HG03066 (cell line): ENCODE results near the gene DVL3.
"Not testable (repeated sequence)": the region's sequence is repeated elsewhere in the genome, so short reads cannot be mapped to it uniquely, and the experiment has no call there.

Experiments used
- ATAC-seq: cut with Tn5 transposase; IDR thresholded peaks from one replicate; pipeline ENCODE4 v1.9.1; 2021; ENCODE audit warnings: low read depth; ENCODE audit not compliant: unreplicated experiment

DVL3 gene

GRCh38 chr3:184155644-184156521 is 706 bp downstream of the DVL3 start:
- ATAC-seq: peak; percentile 32

- no peak for ATAC-seq
These were observed 1.4 kb downstream of the DVL3 start for GRCh38 chr3:184156522-184156955.

DNA sequence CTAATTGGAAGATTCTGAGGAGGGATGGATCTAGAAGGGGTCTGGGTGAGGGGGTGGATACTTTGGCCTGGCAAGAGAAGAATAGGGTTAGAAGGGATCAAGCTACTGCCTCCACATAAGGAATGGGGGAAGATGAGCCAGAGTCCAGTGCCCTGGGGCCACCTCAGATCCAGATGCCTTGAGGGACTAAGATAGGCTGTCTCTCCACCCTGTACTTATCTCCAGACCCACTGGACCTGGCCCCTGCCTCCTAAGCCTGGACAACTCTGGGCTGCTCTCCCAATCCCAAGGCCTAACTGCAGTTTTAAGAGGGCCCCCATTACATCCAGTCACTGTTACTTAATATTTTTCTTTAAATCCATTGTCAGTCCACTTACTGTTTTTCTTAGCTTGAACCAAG is 2.0 kb downstream of the DVL3 start:
- no peak for ATAC-seq

- no peak for ATAC-seq
These were observed 3.2 kb downstream of the DVL3 start for GRCh38 chr3:184158404-184158803.

- ATAC-seq: no peak
These were observed 5.3 kb downstream of the DVL3 start for GRCh38 chr3:184160456-184160855.

DNA sequence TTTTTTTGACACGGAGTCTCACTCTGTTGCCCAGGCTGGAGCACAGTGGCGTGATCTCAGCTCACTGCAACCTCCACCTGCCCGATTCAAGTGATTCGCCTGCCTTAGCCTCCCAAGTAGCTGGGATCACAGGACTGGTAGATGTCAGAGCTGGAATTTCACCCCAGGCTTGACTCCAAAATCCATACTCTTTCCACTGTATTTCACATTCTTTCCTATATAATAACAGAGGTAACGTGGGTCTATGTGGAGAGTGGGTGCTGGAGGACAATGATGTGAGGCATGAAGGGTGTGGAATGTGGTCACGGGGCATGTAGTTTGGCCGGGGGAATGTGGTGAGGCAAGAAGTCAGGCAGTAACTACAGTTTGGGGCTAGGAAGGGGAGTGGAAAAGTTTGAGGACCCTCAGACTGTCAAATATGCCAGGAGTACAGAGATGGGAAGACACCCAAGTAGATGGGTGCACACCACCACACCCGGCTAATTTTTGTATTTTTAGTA is 7.4 kb downstream of the DVL3 start:
- ATAC-seq: not testable (repeated sequence)

GRCh38 chr3:184164648-184165330 is 9.6 kb downstream of the DVL3 start:
- ATAC-seq: no peak

DNA sequence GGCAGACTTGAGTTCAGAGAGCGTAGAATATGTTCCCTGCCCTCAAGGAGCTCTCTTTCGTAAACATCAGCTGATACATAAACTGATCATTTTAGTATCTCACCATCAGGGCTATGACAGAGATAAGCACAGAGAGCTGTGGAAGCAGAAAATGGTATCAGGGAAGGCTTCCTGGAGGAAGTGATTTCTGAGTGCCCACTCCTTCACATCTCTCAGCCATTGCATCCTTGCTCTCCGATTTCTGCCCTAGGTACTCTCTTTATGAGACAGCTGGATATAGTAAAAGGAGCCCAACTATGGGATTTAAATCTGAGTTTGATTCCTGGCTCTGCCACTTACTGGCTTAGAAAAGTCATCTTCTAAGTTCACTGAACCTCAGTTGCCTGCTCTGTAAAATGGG is 10.4 kb downstream of the DVL3 start:
- no peak for ATAC-seq

GRCh38 chr3:184166671-184167070 is 11.5 kb downstream of the DVL3 start:
- ATAC-seq: no peak

GRCh38 chr3:184167786-184168185 is 12.6 kb downstream of the DVL3 start:
- ATAC-seq: no peak

GRCh38 chr3:184168363-184169120 is 13.4 kb downstream of the DVL3 start:
- no peak for ATAC-seq

- ATAC-seq: no peak
These were observed 15.0 kb downstream of the DVL3 start for GRCh38 chr3:184169896-184170875.

DNA sequence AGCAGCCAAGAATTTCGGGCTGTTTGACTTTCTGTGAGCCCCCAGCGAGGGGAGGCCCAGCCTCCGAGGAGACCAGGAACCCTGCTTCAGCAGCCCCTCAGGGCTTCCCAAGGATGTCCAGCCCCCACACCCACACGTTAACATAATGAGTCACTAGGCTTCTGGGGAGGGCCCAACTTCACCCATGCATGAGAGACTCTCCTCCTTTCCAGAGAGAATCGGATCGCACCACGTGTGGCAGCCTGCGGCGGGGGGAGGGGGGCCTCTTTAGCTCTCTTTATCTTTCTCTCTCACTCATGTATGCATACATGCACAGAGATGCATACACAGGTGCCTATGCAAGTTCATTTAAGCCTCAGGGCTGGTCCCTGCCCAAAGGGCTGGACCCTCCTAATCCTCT is 16.4 kb downstream of the DVL3 start:
- no peak for ATAC-seq

GRCh38 chr3:184172681-184173373 is 17.6 kb downstream of the DVL3 start:
- no peak for ATAC-seq

DNA sequence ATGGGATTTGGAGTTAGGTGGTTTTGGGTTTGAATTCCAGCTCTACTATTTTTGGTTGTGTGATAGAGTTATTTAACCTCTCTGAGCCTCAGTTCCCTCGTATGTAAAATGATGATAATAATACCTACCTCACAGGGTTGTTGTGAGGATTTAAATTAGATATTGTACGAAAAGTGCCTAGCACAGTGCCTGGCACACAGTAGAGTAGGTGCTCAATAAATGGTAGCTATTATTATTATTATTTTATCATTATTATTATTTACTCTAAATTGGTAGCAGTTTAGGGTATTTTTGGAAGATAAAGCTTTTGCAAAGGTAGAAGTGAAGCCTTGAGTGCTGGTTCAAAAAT is 18.2 kb downstream of the DVL3 start:
- ATAC-seq: no peak

- ATAC-seq: no peak
These were observed 19.1 kb downstream of the DVL3 start for GRCh38 chr3:184174284-184174645.

GRCh38 chr3:184174646-184175492 is 19.7 kb downstream of the DVL3 start, which contains the start of gene AP2M1:
Gene AP2M1 (plus strand): TSS chr3:184174855. CDS start chr3:184176994, 2,139 bp downstream.
- peak; percentile 98 for ATAC-seq

- no peak for ATAC-seq
These were observed 20.3 kb downstream of the DVL3 start for GRCh38 chr3:184175506-184175905.
